Measurements from ENCODE around the gene PTPRB. TPM values are rescaled to one million over a fixed set of nuclear protein-coding genes. Genes with fewer than 3 reads are reported as not detected.

The PTPRB gene
- total RNA-seq, 1 experiment from 2014 or later, result 0.33 TPM

GRCh38 chr12:70551731-70552130, 85.5 kb downstream of the PTPRB start:
- Histone ChIP-seq H3K27me3 (ENCODE audit: control insufficient read depth, insufficient read depth, low read length) (peaks cover 2% of the 10 kb centered on the region; the same call in 1 of the 2 replicates), H3K4me1 (ENCODE audit: control insufficient read depth, insufficient read depth, low read length) (no peaks in the 10 kb centered on the region), H3K9me3 (ENCODE audit: control insufficient read depth, insufficient read depth, low read depth, low read length) (no peaks in the 10 kb centered on the region), H3K36me3 (ENCODE audit: control insufficient read depth, insufficient read depth, low read length) (no peaks in the 10 kb centered on the region), H3K4me3 (ENCODE audit: low read depth in 2 of 2, low read length in 2 of 2) (no peak overlapping the region), H3K27ac (ENCODE audit: low read length) (no peak overlapping the region)
- CTCF ChIA-PET, result no interaction called here
- BruUV-seq (replicated peaks), result no TSS peak
- DNase-seq (ENCODE audit: low read depth, low spot score) (no peak), ATAC-seq (no peak)
- in situ Hi-C loops (cut with HindIII; ENCODE audit: low pct_unique_long_range_greater_than_20kb, low sequenced_read_pairs) (no loop called here), intact Hi-C loops (cut with micrococcal nuclease; ENCODE audit: unreplicated experiment) (no loop called here)
- POLR2A ChIA-PET, result no interaction called here
- TF ChIP-seq TCF7L2 (IDR thresholded peaks at IDR 0.05; ENCODE audit: low read depth, low read length) (no peak), SIN3A (IDR thresholded peaks at IDR 0.05; ENCODE audit: borderline replicate concordance, insufficient read depth, low read depth, low read length) (no peak), REST (IDR thresholded peaks at IDR 0.05; ENCODE audit: insufficient read depth in 1 of 2, low read depth in 2 of 2, low read length in 1 of 2) (no peak), POLR2AphosphoS5 (IDR thresholded peaks at IDR 0.05; ENCODE audit: low read depth, low read length) (no peak)

- no peak overlapping the region for H3K27ac ChIP-seq (ENCODE audit: low read length)
- H3K4me3 ChIP-seq (ENCODE audit: low read depth in 2 of 2, low read length in 2 of 2), result no peak overlapping the region
- no peak for DNase-seq (ENCODE audit: low read depth, low spot score)
- no peak for TF ChIP-seq SIN3A (IDR thresholded peaks at IDR 0.05; ENCODE audit: borderline replicate concordance, insufficient read depth, low read depth, low read length)
- no peak for TF ChIP-seq REST (IDR thresholded peaks at IDR 0.05; ENCODE audit: insufficient read depth in 1 of 2, low read depth in 2 of 2, low read length in 1 of 2)
- no peak for TF ChIP-seq CTCF (IDR thresholded peaks at IDR 0.05)
- TF ChIP-seq TCF7L2 (IDR thresholded peaks at IDR 0.05; ENCODE audit: low read depth, low read length), result no peak
- no peak for TF ChIP-seq POLR2AphosphoS5 (IDR thresholded peaks at IDR 0.05; ENCODE audit: low read depth, low read length)
- in situ Hi-C loops (cut with HindIII; ENCODE audit: low pct_unique_long_range_greater_than_20kb, low sequenced_read_pairs), result no loop called here
- H3K27me3 ChIP-seq (ENCODE audit: control insufficient read depth, insufficient read depth, low read length), result no peaks in the 10 kb centered on the region
- no peaks in the 10 kb centered on the region for H3K4me1 ChIP-seq (ENCODE audit: control insufficient read depth, insufficient read depth, low read length)
- H3K36me3 ChIP-seq (ENCODE audit: control insufficient read depth, insufficient read depth, low read length), result no peaks in the 10 kb centered on the region
- intact Hi-C loops (cut with micrococcal nuclease; ENCODE audit: unreplicated experiment), result no loop called here
- no peak for ATAC-seq
- CTCF ChIA-PET, result no interaction called here
- POLR2A ChIA-PET, result no interaction called here
- no TSS peak for BruUV-seq (replicated peaks)
- H3K9me3 ChIP-seq (ENCODE audit: control insufficient read depth, insufficient read depth, low read depth, low read length), result no peaks in the 10 kb centered on the region
These were observed 87.0 kb downstream of the PTPRB start for GRCh38 chr12:70550180-70550577.

All from Panc1 (cell line).